Esophagus squamous epithelium (tissue), 5 donors: Measurements from ENCODE around the gene HLA-DRB5. TPM values are rescaled to one million over a fixed set of nuclear protein-coding genes. Genes with fewer than 3 reads are reported as not detected.

Experiments
- DNase-seq: peaks from one replicate; lab custom pipeline; 2025; lab: John Stamatoyannopoulos, UW
- H3K27ac ChIP-seq, 4 donors: fragments of 200-600 bp; sonication (generic); one replicate each; pipeline ENCODE4 v1.5.1; 2016 to 2019; ENCODE audit warnings: mild to moderate bottlenecking in 1 of 4
- H3K27me3 ChIP-seq, 4 donors: fragments of 200-600 bp; sonication (generic); 1 replicate in 3 of 4; 2 replicates in 1 of 4; pipeline versions ENCODE4 v1.5.1 to v1.6.0; 2017 to 2021; ENCODE audit warnings: antibody characterized with exemption in 1 of 4
- H3K36me3 ChIP-seq, 3 donors: fragments of 200-600 bp; sonication (generic); one replicate each; pipeline ENCODE4 v1.5.1; 2016 to 2019
- H3K4me1 ChIP-seq, 3 donors: fragments of 200-600 bp; sonication (generic); one replicate each; pipeline ENCODE4 v1.5.1; 2017 to 2019
- H3K4me3 ChIP-seq, 4 donors: fragments of 200-600 bp; sonication (generic); 1 replicate in 3 of 4; 2 replicates in 1 of 4; pipeline ENCODE4 v1.5.1; 2016 to 2019; ENCODE audit warnings: mild to moderate bottlenecking in 2 of 4, moderate library complexity in 1 of 4
- H3K9me3 ChIP-seq, 3 donors: fragments of 200-600 bp; sonication (generic); one replicate each; pipeline ENCODE4 v1.5.1; 2016 to 2019
- POLR2A ChIP-seq, 4 donors: fragments of 450-650 bp; IDR thresholded peaks; one replicate each; pipeline ENCODE4 v1.6.1; 2017; ENCODE audit warnings: antibody characterized with exemption in 4 of 4, mild to moderate bottlenecking in 4 of 4, moderate library complexity in 3 of 4
- WGBS, 2 donors: methylation state at CpG; one replicate each; pipeline ENCODE4 v1.1.5; 2018; 5-methylcytosine and 5-hydroxymethylcytosine counted together
- intact Hi-C: fragments of 100-400 bp; cut with DNase I; formaldehyde crosslinking; loops from one replicate; pipeline ENCODE4 v1.15.0; 2022
- total RNA-seq, 4 donors: library from RNA; depleted of rRNA; stranded (reverse); fragments of >200 nt; gene quantifications; one replicate each; pipeline ENCODE4 v1.1.0, GENCODE V29; 2016
- TF ChIP-seq, protein P1 (sequence below), 6 experiments: fragments of 450-650 bp in 4 of 6; fragments of 200-600 bp in 2 of 6; sonication (generic) in 2 of 6; IDR thresholded peaks; one replicate each; pipeline ENCODE4 v1.5.1; 2016 to 2019; ENCODE audit warnings: antibody characterized with exemption in 6 of 6, mild to moderate bottlenecking in 4 of 6, moderate library complexity in 4 of 6
- donor health status: DM: yes; HTN: yes; CAD: no.

HLA-DRB5 gene
- total RNA-seq, 4 donors from 2014 or later, result 0.19 to 8.4 (median 7.7) TPM; not detected in 1

DNA sequence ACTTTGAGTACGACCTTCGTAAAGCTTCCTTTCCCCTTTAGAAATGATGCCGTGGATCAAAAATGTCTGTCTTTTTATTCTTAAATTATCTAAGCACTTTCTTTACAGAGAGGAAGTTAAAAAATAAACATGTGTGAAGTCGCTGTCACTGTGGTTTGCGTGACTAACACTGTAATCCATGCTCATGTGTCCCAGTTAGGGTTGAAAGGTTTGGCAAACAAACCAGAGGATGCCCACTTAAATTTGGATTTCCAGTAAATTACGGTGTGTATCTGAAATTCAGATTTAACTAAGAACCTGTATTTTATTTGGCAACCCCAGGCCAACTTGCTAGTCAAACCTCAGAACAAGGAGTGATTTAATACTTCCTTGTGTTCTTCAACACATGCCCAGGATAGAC lies 38.5 kb upstream of the HLA-DRB5 start:
- intact Hi-C loops, result no loop called here
- TF ChIP-seq POLR2A (IDR thresholded peaks at IDR 0.05), result no peak
- TF ChIP-seq, protein P1, sequence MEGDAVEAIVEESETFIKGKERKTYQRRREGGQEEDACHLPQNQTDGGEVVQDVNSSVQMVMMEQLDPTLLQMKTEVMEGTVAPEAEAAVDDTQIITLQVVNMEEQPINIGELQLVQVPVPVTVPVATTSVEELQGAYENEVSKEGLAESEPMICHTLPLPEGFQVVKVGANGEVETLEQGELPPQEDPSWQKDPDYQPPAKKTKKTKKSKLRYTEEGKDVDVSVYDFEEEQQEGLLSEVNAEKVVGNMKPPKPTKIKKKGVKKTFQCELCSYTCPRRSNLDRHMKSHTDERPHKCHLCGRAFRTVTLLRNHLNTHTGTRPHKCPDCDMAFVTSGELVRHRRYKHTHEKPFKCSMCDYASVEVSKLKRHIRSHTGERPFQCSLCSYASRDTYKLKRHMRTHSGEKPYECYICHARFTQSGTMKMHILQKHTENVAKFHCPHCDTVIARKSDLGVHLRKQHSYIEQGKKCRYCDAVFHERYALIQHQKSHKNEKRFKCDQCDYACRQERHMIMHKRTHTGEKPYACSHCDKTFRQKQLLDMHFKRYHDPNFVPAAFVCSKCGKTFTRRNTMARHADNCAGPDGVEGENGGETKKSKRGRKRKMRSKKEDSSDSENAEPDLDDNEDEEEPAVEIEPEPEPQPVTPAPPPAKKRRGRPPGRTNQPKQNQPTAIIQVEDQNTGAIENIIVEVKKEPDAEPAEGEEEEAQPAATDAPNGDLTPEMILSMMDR (IDR thresholded peaks at IDR 0.05), result no peak
- Histone ChIP-seq H3K4me3 (no peak overlapping the region), H3K27me3 (no peaks in the 10 kb centered on the region), H3K36me3 (no peaks in the 10 kb centered on the region), H3K4me1 (no peaks in the 10 kb centered on the region), H3K27ac (no peak overlapping the region), H3K9me3 (no peaks in the 10 kb centered on the region)
- no peak for DNase-seq
- 0% methylated on average over 2 of the region's 6 CpGs; no CpG with 5 or more reads in 1 of the 2 donors for WGBS, 2 donors

DNA sequence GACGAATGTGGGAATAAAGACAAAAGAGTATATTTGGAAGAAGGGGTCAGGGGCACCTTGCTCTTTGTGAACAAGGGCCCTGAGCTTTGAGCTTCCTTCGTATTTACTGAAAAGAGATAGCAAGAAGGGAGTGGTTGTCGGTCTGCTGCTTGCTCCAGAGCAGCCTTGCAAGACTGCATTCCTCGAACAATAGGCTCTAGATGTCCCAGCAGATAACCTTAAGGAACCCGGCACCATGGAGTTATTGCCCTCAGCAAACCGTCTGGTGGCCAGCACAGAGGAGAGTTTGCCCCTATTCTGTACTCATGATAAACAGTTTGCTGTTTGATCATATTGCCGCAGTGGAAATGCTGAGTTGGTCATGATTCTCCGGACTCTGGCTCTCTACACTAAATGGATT lies 36.9 kb upstream of the HLA-DRB5 start:
- Histone ChIP-seq H3K27me3 (no peaks in the 10 kb centered on the region), H3K4me3 (no peak overlapping the region), H3K27ac (no peak overlapping the region), H3K9me3 (no peaks in the 10 kb centered on the region), H3K4me1 (no peaks in the 10 kb centered on the region), H3K36me3 (no peaks in the 10 kb centered on the region)
- no CpG with 5 or more reads among the region's 8 CpGs for WGBS, 2 donors
- no peak for DNase-seq
- TF ChIP-seq POLR2A (IDR thresholded peaks at IDR 0.05), result no peak
- TF ChIP-seq, protein P1 (IDR thresholded peaks at IDR 0.05), result no peak
- intact Hi-C loops, result no loop called here

DNA sequence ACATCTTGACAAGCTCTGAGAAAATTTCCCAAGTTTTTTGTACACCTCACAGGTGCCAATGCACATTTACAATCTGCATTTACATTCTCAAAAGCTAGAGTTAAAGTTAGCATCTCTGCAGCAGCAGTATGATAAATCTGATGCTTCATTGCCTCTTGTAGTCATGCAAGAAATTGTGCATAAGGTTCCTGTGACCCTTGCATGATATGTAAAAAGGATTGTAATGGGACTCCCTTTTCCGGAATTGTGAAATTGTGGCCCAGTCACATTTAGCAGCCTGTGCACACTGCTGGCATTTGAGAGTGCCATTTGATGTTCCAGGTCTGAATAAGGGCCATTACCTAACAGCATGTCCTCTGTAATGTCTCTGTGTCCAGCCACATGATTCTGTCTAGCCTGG lies 35.4 kb upstream of the HLA-DRB5 start:
- no peaks in the 10 kb centered on the region for H3K27me3 ChIP-seq
- no peaks in the 10 kb centered on the region for H3K36me3 ChIP-seq
- no CpG with 5 or more reads among the region's 1 CpG for WGBS, 2 donors
- no peaks in the 10 kb centered on the region for H3K4me1 ChIP-seq
- intact Hi-C loops, result no loop called here
- no peak for DNase-seq
- H3K27ac ChIP-seq, result no peak overlapping the region
- no peak overlapping the region for H3K4me3 ChIP-seq
- TF ChIP-seq, protein P1 (IDR thresholded peaks at IDR 0.05), result no peak
- no peak for TF ChIP-seq POLR2A (IDR thresholded peaks at IDR 0.05)
- no peaks in the 10 kb centered on the region for H3K9me3 ChIP-seq

DNA sequence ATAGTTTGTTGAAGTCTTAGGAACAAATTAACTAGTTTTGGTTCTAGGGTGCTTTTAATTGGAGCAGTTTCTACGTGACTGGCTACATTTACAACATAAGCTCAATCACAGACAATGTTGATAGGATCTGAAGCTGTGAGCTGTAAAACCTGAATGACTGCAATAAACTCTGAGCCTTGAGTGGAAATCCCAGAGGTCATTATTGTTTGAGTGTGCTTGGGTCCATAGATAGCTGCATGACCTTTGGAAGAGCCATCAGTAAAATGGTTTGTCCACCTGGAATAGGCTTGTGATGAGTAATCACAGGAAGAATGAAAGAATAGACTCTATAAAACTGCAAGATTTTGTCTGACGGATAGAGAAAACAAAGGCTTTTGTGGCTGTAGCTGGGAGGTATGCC lies 32.9 kb upstream of the HLA-DRB5 start:
- no peaks in the 10 kb centered on the region for H3K36me3 ChIP-seq
- no peak overlapping the region for H3K27ac ChIP-seq
- H3K4me1 ChIP-seq, result no peaks in the 10 kb centered on the region
- WGBS, 2 donors, result 0% methylated on average over 1 of the region's 2 CpGs; no CpG with 5 or more reads in 1 of the 2 donors
- no peaks in the 10 kb centered on the region for H3K27me3 ChIP-seq
- no peak for DNase-seq
- H3K4me3 ChIP-seq, result no peak overlapping the region
- no peak for TF ChIP-seq POLR2A (IDR thresholded peaks at IDR 0.05)
- TF ChIP-seq, protein P1 (IDR thresholded peaks at IDR 0.05), result no peak
- no peaks in the 10 kb centered on the region for H3K9me3 ChIP-seq
- intact Hi-C loops, result no loop called here

DNA sequence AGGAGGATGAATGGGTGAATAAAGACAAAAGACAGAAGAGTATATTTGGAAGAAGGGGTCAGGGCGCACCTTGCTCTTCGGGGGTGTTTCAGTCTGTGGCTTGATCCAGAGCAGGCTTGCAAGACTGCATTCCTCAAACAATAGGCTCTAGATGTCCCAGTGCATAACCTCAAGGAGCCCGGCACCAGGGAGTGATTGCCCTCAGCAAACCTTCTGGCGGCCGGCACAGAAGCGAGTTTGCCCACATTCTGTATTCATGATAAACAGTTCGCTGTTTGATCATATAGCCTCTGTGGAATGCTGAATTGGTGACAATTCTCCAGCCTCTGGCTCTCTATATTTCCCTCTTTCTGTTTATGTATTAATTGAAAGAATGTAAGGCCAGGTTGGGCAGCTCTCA lies 29.7 kb upstream of the HLA-DRB5 start:
- no peaks in the 10 kb centered on the region for H3K9me3 ChIP-seq
- no CpG with 5 or more reads among the region's 7 CpGs for WGBS, 2 donors
- H3K27ac ChIP-seq, result no peak overlapping the region
- TF ChIP-seq POLR2A (IDR thresholded peaks at IDR 0.05), result no peak
- TF ChIP-seq, protein P1 (IDR thresholded peaks at IDR 0.05), result no peak
- H3K36me3 ChIP-seq, result no peaks in the 10 kb centered on the region
- intact Hi-C loops, result no loop called here
- H3K4me1 ChIP-seq, result no peaks in the 10 kb centered on the region
- no peaks in the 10 kb centered on the region for H3K27me3 ChIP-seq
- H3K4me3 ChIP-seq, result no peak overlapping the region
- no peak for DNase-seq
